HCT116 (cell line): Measurements from ENCODE around the gene NMRAL1. TPM values are rescaled to one million over a fixed set of nuclear protein-coding genes. Genes with fewer than 3 reads are reported as not detected.

ENCODE experiments used
- ATAC-seq: fragments of 200-7000 bp; cut with Tn5 transposase; 2 replicates; pipeline ENCODE4 v1.9.1; 2020; ENCODE audit warnings: mild to moderate bottlenecking, moderate library complexity
- BruUV-seq: library from RNA; stranded (reverse); fragments of 400-500 nt; replicated peaks from 2 replicates; lab custom pipeline; 2021; lab: Mats Ljungman, UMichigan
- CTCF ChIA-PET: fragments of 300-600 bp; sonication (Branson Sonifier 250); formaldehyde crosslinking; loops from one replicate; lab custom pipeline; 2021; ENCODE audit warnings: antibody characterized with exemption; lab: Charles Lee
- POLR2A ChIA-PET: fragments of 300-600, 350-600 bp; sonication (Branson Sonifier 250); formaldehyde crosslinking; loops from one replicate; lab custom pipeline; 2021; ENCODE audit warnings: antibody characterized with exemption; lab: Charles Lee
- RAD21 ChIA-PET, 2 experiments: fragments of 300-600 bp; sonication (Branson Sonifier 250); formaldehyde crosslinking; loops; one replicate each; lab custom pipeline; 2023; ENCODE audit warnings: low total read pairs in 2 of 2; ENCODE audit not compliant: uncharacterized antibody in 2 of 2, unreplicated experiment in 2 of 2, low non-redundant PET in 1 of 2; lab: Charles Lee
- DNase-seq: peaks from one replicate; pipeline ENCODE4 v3.0.0-alpha.2; 2010; ENCODE audit warnings: low read depth, low spot score
- H2AFZ ChIP-seq: fragments of 200-600 bp; shearing (Covaris generic), sonication (generic); 2 replicates; pipeline ENCODE4 v1.6.1; 2017; ENCODE audit warnings: low read depth, mixed run types, mixed read lengths, antibody characterized with exemption, low read length; ENCODE audit not compliant: poor library complexity, severe bottlenecking
- H3K27ac ChIP-seq: 2 replicates; pipeline ENCODE4 v1.5.1; 2012; ENCODE audit warnings: low read depth, low read length
- H3K27me3 ChIP-seq: fragments of 200-600 bp; sonication (generic); 2 replicates; pipeline ENCODE4 v1.6.1; 2016; ENCODE audit warnings: mixed run types, low read length, mixed read lengths; ENCODE audit not compliant: insufficient read depth
- H3K36me3 ChIP-seq, 2 experiments: fragments of 200-500 bp in 1 of 2; fragments of 200-600 bp in 1 of 2; sonication (Bioruptor generic) in 1 of 2; sonication (generic) in 1 of 2; 2 replicates each; pipeline versions ENCODE4 v1.5.1 to v1.6.1; 2014 to 2016; ENCODE audit warnings: low read length in 2 of 2, inconsistent platforms in 1 of 2, mixed read lengths in 1 of 2, mixed run types in 1 of 2; ENCODE audit not compliant: insufficient read depth in 2 of 2, control insufficient read depth in 1 of 2
- H3K4me1 ChIP-seq, 2 experiments: fragments of 200-600 bp in 1 of 2; sonication (generic) in 1 of 2; 2 replicates each; pipeline versions ENCODE4 v1.5.1 to v1.6.1; 2012 to 2017; ENCODE audit warnings: low read length in 2 of 2, inconsistent platforms in 1 of 2, mild to moderate bottlenecking in 1 of 2, mixed read lengths in 1 of 2, mixed run types in 1 of 2, moderate library complexity in 1 of 2; ENCODE audit not compliant: insufficient read depth in 2 of 2, control insufficient read depth in 1 of 2
- H3K4me2 ChIP-seq: fragments of 200-600 bp; sonication (generic); 2 replicates; pipeline ENCODE4 v1.6.1; 2017; ENCODE audit warnings: mixed run types, low read length, mixed read lengths
- H3K4me3 ChIP-seq, 2 experiments: fragments of 200-600 bp in 1 of 2; sonication (generic) in 1 of 2; replicated peaks in 1 of 2; 2 replicates each; pipeline ENCODE4 v1.5.1; 2011 to 2016; ENCODE audit warnings: low read length in 2 of 2, control low read depth in 1 of 2, low read depth in 1 of 2, mild to moderate bottlenecking in 1 of 2, mixed read lengths in 1 of 2, mixed run types in 1 of 2
- H3K79me2 ChIP-seq: fragments of 200-600 bp; sonication (generic); 2 replicates; pipeline ENCODE4 v1.6.1; 2017; ENCODE audit warnings: mild to moderate bottlenecking, mixed run types, low read length, moderate library complexity, mixed read lengths; ENCODE audit not compliant: insufficient read depth
- H3K9ac ChIP-seq: fragments of 200-600 bp; sonication (generic); 2 replicates; pipeline ENCODE4 v1.6.1; 2016; ENCODE audit warnings: low read length, mixed read lengths
- H3K9me2 ChIP-seq: fragments of 200-600 bp; sonication (generic), shearing (Covaris generic); 2 replicates; pipeline ENCODE4 v1.6.1; 2017; ENCODE audit warnings: mixed run types, mild to moderate bottlenecking, moderate library complexity; ENCODE audit not compliant: insufficient read depth
- H3K9me3 ChIP-seq, 2 experiments: fragments of 200-500 bp in 1 of 2; fragments of 200-600 bp in 1 of 2; sonication (Bioruptor generic) in 1 of 2; sonication (generic) in 1 of 2; 2 replicates each; pipeline ENCODE4 v1.6.1; 2014 to 2017; ENCODE audit warnings: low read length in 2 of 2, mixed read lengths in 2 of 2, inconsistent platforms in 1 of 2, low read depth in 1 of 2, mild to moderate bottlenecking in 1 of 2, mixed run types in 1 of 2, moderate library complexity in 1 of 2; ENCODE audit not compliant: control insufficient read depth in 1 of 2, insufficient read depth in 1 of 2
- H4K20me1 ChIP-seq: fragments of 200-600 bp; sonication (generic), shearing (Covaris generic); 2 replicates; pipeline ENCODE4 v1.6.1; 2017; ENCODE audit warnings: mixed run types, mild to moderate bottlenecking, moderate library complexity; ENCODE audit not compliant: insufficient read depth
- ELF1 ChIP-seq: IDR thresholded peaks from 2 replicates; pipeline ENCODE4 v1.6.1; 2012; ENCODE audit warnings: low read depth, borderline replicate concordance
- EZH2phosphoT487 ChIP-seq: fragments of 200-600 bp; IDR thresholded peaks from 2 replicates; pipeline ENCODE4 v1.6.1; 2018; ENCODE audit warnings: antibody characterized with exemption, borderline replicate concordance
- JUND ChIP-seq: IDR thresholded peaks from 2 replicates; pipeline ENCODE4 v1.6.1; 2012
- SIN3A ChIP-seq: IDR thresholded peaks from 2 replicates; pipeline ENCODE4 v1.6.1; 2012; ENCODE audit warnings: low read depth
- SRF ChIP-seq: IDR thresholded peaks from 2 replicates; pipeline ENCODE4 v1.6.1; 2012; ENCODE audit warnings: low read depth
- YY1 ChIP-seq: IDR thresholded peaks from 2 replicates; pipeline ENCODE4 v1.6.1; 2011; ENCODE audit warnings: low read length, low read depth, moderate library complexity, mild to moderate bottlenecking; ENCODE audit not compliant: insufficient replicate concordance; ENCODE audit errors: extremely low read depth
- intact Hi-C: fragments of 100-400 bp; cut with micrococcal nuclease; formaldehyde crosslinking; loops from 2 replicates; pipeline ENCODE4 v1.10.0; 2022
- total RNA-seq: library from RNA; stranded (reverse); gene quantifications from one replicate; pipeline ENCODE4 v1.2.1, GENCODE V29; 2021; ENCODE audit not compliant: unreplicated experiment
- TF ChIP-seq, protein P1 (sequence below): IDR thresholded peaks from 2 replicates; pipeline ENCODE4 v1.6.1; 2012

NMRAL1 gene
- total RNA-seq, 1 experiment from 2014 or later: 76.7 TPM

DNA sequence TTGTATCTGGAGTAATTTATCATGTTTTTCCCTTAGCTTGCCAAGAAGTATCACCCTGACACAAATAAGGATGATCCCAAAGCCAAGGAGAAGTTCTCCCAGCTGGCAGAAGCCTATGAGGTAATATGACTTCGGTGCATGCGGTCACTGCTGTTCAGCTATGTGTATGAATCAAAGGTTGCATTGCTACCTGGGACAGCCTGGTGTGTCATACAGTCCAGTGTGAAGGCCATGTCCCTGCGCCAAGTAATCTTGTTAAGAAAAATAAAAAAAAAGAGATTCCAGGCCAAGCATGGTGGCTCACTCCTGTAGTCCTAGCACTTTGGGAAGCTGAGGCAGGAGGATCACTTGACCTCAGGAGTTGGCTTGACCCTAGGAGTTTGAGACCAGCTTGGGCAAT lies 37.1 kb downstream of the NMRAL1 start (continued):
- TF ChIP-seq SIN3A: no peak
- no peak for TF ChIP-seq SRF
- TF ChIP-seq, all 23 proteins: peak for 0

DNA sequence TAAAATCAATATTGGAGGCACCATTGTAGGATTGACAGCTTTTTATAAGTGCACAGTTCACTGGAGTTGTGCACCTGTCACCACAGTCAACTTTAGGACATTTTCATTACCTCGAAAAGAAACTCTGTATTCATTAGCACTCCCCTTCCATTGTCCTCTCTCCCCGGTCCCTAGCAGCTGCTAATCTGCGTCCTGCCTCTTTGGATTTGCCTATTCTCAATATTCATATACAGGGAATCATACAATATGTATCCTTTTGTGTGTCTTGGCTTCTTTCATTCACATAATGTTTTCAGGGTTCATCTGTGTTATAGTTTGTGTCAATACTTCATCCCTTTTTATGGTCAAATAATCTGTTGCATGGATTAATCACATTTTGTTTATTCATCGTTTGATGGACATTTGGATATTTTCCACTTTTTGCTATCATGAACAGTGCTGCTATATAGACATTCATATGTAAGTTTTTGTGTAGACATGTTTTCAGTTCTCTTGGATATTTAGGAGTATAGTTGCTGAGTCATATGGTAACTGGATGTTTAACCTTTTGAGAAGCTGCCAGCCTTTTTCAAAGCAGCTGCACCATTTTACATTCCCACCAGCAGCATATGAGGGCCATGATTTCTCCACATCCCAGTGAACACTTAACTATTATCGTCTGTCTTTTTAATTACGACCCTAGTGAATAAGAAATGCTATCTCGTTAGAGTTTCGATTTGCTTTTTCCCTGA lies 38.9 kb downstream of the NMRAL1 start:
- Histone ChIP-seq H3K36me3 (peaks cover 26 to 56% of the 10 kb centered on the region in 2 experiments), H3K27ac (no peak overlapping the region), H3K4me1 (no peaks in the 10 kb centered on the region), H3K79me2 (peaks cover 56% of the 10 kb centered on the region), H3K27me3 (no peaks in the 10 kb centered on the region), H3K4me3 (no peak overlapping the region), H4K20me1 (no peaks in the 10 kb centered on the region), H3K4me2 (no peak overlapping the region), H3K9ac (no peak overlapping the region), H3K9me3 (no peaks in the 10 kb centered on the region), H3K9me2 (no peaks in the 10 kb centered on the region), H2AFZ (no peak overlapping the region)
- intact Hi-C loops: no loop called here
- RAD21 ChIA-PET: no interaction called here
- DNase-seq (no peak), ATAC-seq (no peak)
- TF ChIP-seq EZH2phosphoT487 (no peak), JUND (no peak), SRF (no peak), YY1 (no peak), ELF1 (no peak)
- TF ChIP-seq, protein P1, sequence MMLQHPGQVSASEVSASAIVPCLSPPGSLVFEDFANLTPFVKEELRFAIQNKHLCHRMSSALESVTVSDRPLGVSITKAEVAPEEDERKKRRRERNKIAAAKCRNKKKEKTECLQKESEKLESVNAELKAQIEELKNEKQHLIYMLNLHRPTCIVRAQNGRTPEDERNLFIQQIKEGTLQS: no peak
- BruUV-seq: TSS peak; percentile 1
- CTCF ChIA-PET: no interaction called here
- POLR2A ChIA-PET: no interaction called here
